CMK (cell line): Measurements from ENCODE around the gene OSGEPL1.
"Not testable (repeated sequence)": the region's sequence is repeated elsewhere in the genome, so short reads cannot be mapped to it uniquely, and the experiment has no call there.

Experiments used
- DNase-seq: peaks from one replicate; pipeline ENCODE4 v3.0.0-alpha.2; 2010; ENCODE audit warnings: low read depth

The OSGEPL1 gene

GRCh38 chr2:189751080-189751658, 11.4 kb downstream of the OSGEPL1 start:
- peak; percentile 4 for DNase-seq

GRCh38 chr2:189729430-189729829, 33.2 kb downstream of the OSGEPL1 start:
- no peak for DNase-seq

GRCh38 chr2:189726849-189727248, 35.7 kb downstream of the OSGEPL1 start:
- no peak for DNase-seq

GRCh38 chr2:189726271-189726670, 36.3 kb downstream of the OSGEPL1 start:
- DNase-seq = no peak

GRCh38 chr2:189723192-189723591, 39.4 kb downstream of the OSGEPL1 start:
- no peak for DNase-seq

- no peak for DNase-seq
These were observed 43.0 kb downstream of the OSGEPL1 start for GRCh38 chr2:189719571-189719970.

GRCh38 chr2:189717593-189717992, 45.0 kb downstream of the OSGEPL1 start:
- DNase-seq = not testable (repeated sequence)

- DNase-seq = no peak
These were observed 52.9 kb downstream of the OSGEPL1 start for GRCh38 chr2:189709501-189710221.

GRCh38 chr2:189702071-189702470, 60.5 kb downstream of the OSGEPL1 start:
- peak; percentile 22 for DNase-seq

- no peak for DNase-seq
These were observed 61.9 kb downstream of the OSGEPL1 start for GRCh38 chr2:189700681-189701080.

GRCh38 chr2:189698020-189698887, 64.3 kb downstream of the OSGEPL1 start:
- no peak for DNase-seq
